Thoracic aorta (tissue), 2 donors: ENCODE results near the gene MDM1. TPM values are rescaled to one million over a fixed set of nuclear protein-coding genes. Genes with fewer than 3 reads are reported as not detected.

Experiments
- ATAC-seq: fragments of 150-250 bp; one replicate; pipeline ENCODE4 v1.8.0; 2017; ENCODE audit warnings: low read depth; ENCODE audit not compliant: insufficient number of reproducible peaks, low FRiP score
- DNase-seq: peaks from one replicate; pipeline ENCODE4 v3.0.0-alpha.2; 2020; ENCODE audit warnings: low spot score
- H3K27ac ChIP-seq, 2 donors: fragments of 200-600 bp; sonication (generic); 1 replicate in 1 of 2; 2 replicates in 1 of 2; pipeline ENCODE4 v1.5.1; 2016; ENCODE audit warnings: mild to moderate bottlenecking in 2 of 2, moderate library complexity in 2 of 2
- H3K27me3 ChIP-seq: fragments of 200-600 bp; sonication (generic); replicated peaks from 2 replicates; pipeline ENCODE4 v1.6.0; 2016; ENCODE audit warnings: mild to moderate bottlenecking; ENCODE audit not compliant: insufficient read depth
- H3K36me3 ChIP-seq: fragments of 200-600 bp; sonication (generic); one replicate; pipeline ENCODE4 v1.5.1; 2016
- H3K4me1 ChIP-seq, 2 donors: fragments of 200-600 bp; sonication (generic); 1 replicate in 1 of 2; 2 replicates in 1 of 2; pipeline versions ENCODE4 v1.5.1 to v1.6.0; 2016; ENCODE audit warnings: low read depth in 2 of 2, mild to moderate bottlenecking in 1 of 2; ENCODE audit not compliant: control insufficient read depth in 1 of 2
- H3K4me3 ChIP-seq: fragments of 200-600 bp; sonication (generic); 2 replicates; pipeline ENCODE4 v1.5.1; 2016; ENCODE audit warnings: mild to moderate bottlenecking
- H3K9me3 ChIP-seq: fragments of 200-600 bp; sonication (generic); 2 replicates; pipeline ENCODE4 v1.5.1; 2016
- total RNA-seq, 2 donors: library from RNA; depleted of rRNA; stranded (reverse); fragments of >200 nt; gene quantifications; one replicate each; pipeline versions ENCODE4 v1.1.0 to v1.2.3, GENCODE V29; 2016
- TF ChIP-seq, protein P1 (sequence below): fragments of 200-600 bp; sonication (generic); IDR thresholded peaks from one replicate; pipeline ENCODE4 v1.5.1; 2019; ENCODE audit warnings: antibody characterized with exemption

MDM1 gene
- total RNA-seq, 2 donors from 2014 or later, result 13.4 to 17.1 TPM

DNA sequence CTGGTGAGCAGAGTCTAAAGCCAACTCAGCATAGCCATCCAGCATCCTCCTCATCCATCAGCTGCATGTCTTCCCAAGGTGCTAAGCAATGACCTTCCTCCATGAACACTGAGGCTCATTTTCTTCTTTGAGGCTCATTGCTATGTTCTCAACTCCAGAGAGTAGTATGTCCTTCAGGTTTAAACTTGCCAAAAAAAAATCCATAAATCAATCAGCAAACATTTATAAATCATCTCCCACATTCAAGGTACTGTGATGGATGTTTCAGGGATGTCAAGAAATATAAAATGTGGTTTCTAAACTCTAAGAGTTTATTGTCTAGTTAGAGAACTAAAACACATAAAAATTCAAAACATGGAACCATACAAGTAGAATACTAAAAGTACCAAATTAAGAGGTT is 29.8 kb upstream of the MDM1 start:
- Histone ChIP-seq H3K36me3 (no peaks in the 10 kb centered on the region), H3K4me1 (peaks cover 6 to 10% of the 10 kb centered on the region in 2 donors), H3K27ac (no peak overlapping the region), H3K27me3 (no peaks in the 10 kb centered on the region), H3K9me3 (no peaks in the 10 kb centered on the region), H3K4me3 (no peak overlapping the region)
- no peak for ATAC-seq
- TF ChIP-seq, protein P1, sequence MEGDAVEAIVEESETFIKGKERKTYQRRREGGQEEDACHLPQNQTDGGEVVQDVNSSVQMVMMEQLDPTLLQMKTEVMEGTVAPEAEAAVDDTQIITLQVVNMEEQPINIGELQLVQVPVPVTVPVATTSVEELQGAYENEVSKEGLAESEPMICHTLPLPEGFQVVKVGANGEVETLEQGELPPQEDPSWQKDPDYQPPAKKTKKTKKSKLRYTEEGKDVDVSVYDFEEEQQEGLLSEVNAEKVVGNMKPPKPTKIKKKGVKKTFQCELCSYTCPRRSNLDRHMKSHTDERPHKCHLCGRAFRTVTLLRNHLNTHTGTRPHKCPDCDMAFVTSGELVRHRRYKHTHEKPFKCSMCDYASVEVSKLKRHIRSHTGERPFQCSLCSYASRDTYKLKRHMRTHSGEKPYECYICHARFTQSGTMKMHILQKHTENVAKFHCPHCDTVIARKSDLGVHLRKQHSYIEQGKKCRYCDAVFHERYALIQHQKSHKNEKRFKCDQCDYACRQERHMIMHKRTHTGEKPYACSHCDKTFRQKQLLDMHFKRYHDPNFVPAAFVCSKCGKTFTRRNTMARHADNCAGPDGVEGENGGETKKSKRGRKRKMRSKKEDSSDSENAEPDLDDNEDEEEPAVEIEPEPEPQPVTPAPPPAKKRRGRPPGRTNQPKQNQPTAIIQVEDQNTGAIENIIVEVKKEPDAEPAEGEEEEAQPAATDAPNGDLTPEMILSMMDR, result no peak
- no peak for DNase-seq

DNA sequence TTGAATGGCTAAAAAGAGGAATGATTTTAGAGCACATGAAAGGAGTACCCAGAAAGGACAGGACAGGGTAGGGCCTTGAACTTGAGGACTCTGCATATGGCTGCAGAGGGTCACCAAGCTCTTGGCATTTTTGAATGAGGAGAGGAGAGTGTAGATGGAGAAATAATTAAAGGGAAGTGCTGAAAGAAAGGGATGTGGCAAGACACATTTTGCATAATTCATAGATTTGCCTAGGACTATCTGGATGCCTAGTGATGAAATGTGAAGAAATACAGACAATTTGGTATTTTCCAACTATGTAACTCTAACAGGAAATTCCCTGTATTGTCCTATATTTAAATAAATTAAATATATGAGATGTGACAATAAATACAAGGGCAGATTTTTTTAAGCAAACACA is 27.5 kb upstream of the MDM1 start:
- ATAC-seq, result no peak
- H3K27ac ChIP-seq, result no peak overlapping the region
- no peak for DNase-seq
- TF ChIP-seq, protein P1, result no peak
- H3K36me3 ChIP-seq, result no peaks in the 10 kb centered on the region
- peaks cover 6% of the 10 kb centered on the region in 2 donors for H3K4me1 ChIP-seq
- H3K4me3 ChIP-seq, result no peak overlapping the region
- no peaks in the 10 kb centered on the region for H3K9me3 ChIP-seq
- no peaks in the 10 kb centered on the region for H3K27me3 ChIP-seq

DNA sequence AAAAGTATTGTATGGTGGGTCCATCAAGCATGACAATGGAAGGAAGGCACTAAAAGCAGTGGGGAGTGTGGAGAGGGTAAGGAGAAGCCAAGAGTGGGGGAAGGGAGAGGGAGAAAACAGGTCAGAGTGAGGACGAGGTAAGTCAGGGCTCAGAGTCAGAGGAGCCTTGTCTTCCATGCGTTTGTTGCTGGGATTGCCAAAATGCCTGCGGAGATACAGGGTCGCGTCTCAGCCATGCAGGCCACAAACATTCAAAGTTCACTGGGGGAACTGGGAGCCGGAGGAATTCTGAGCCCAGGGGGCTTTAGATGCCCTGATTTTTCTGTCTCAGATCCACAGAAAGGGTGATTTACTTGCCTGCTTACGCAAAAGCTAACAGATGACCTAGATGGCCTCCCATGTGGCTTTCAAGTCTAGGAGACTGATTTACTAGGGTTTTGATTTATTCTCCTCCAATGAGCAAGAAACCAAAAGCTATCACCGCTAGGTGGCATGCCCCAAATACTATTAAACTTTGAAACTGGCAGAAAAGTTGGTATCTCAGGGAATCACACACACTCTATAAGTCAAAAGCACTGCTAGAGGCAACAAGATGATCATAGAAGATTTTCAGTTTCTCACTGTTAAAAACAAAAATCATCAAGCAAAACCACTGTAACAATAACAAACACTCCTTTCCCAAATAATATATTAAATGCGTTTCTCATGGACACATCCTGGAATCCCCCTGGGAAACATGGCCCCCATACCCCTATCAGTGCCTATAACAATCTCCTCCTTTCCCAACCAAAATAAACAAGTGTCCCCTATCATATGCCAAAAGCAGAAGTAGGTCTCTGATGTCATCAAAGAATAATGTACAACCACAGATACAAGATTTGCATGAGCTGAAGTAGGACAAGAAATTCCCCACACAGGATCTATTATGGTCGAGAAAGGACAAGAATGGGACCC is 26.6 kb upstream of the MDM1 start:
- Histone ChIP-seq H3K36me3 (no peaks in the 10 kb centered on the region), H3K27ac (no peak overlapping the region), H3K27me3 (no peaks in the 10 kb centered on the region), H3K9me3 (no peaks in the 10 kb centered on the region), H3K4me3 (no peak overlapping the region), H3K4me1 (no peaks in the 10 kb centered on the region)
- ATAC-seq, result no peak
- TF ChIP-seq, protein P1, result peak; percentile 76
- DNase-seq, result peak; percentile 36

DNA sequence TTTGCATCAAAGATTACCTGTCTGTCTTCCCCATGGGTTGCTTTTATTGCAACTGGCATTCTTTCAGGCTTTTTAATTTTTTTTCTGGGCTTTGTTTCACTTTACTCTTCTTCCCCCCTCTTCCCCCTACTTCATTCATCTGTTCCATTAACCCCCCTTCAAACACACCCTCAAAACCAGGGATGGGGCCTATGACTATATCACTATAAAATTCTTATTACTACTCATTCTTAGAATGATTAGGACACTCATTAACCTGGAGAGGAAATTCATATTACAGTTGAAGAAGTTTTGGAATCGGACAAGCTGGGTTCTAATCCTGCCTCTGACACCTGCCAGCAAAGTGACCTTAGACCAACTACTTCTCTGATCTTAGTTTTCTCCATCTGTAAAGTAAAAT is 24.8 kb upstream of the MDM1 start:
- Histone ChIP-seq H3K4me3 (no peak overlapping the region), H3K4me1 (no peaks in the 10 kb centered on the region), H3K9me3 (no peaks in the 10 kb centered on the region), H3K27ac (no peak overlapping the region), H3K36me3 (no peaks in the 10 kb centered on the region), H3K27me3 (no peaks in the 10 kb centered on the region)
- TF ChIP-seq, protein P1, result no peak
- ATAC-seq (no peak), DNase-seq (no peak)

DNA sequence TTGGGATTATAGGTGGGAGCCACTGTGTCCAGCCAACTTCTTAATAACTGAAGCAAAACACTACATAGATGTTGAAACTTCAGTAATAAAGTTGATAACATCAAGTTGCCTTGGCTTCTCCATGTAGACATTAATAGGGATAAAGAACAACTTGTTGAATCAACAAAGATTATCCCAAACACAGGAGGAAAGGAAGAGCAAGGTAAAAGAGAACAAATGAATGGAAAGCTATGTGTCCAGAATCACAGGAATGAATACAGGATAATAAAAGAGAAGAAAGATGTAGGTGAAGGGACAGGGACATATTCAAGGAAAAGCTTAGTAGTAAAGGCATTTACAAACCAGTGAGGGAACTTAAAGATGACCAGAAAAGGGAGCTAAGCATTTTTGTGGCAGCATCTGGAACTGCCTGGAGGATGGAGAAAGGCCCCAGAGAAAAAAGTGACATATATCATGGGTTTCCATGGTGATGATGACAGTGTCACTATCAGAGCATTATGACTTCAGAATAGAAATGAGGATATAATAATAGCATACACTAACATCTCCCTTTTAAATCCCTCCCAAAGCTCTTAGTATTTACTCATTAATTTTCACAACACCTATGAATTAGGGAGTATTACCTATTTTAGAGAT is 24.0 kb upstream of the MDM1 start:
- no peak overlapping the region for H3K27ac ChIP-seq

More for the DNA sequence above, 24.0 kb upstream of the MDM1 start:
- Histone ChIP-seq H3K27me3 (no peaks in the 10 kb centered on the region), H3K4me3 (no peak overlapping the region), H3K4me1 (no peaks in the 10 kb centered on the region), H3K36me3 (no peaks in the 10 kb centered on the region), H3K9me3 (no peaks in the 10 kb centered on the region)
- ATAC-seq (no peak), DNase-seq (no peak)
- TF ChIP-seq, protein P1, result no peak
